Type B pancreatic cell (in vitro differentiated cells): Measurements from ENCODE around the gene ERN2. TPM values are rescaled to one million over a fixed set of nuclear protein-coding genes. Genes with fewer than 3 reads are reported as not detected.

Experiments used
- DNase-seq: peaks from one replicate; pipeline ENCODE4 v3.0.0; 2021; ENCODE audit warnings: mixed read lengths; ENCODE audit not compliant: unreplicated experiment; ENCODE audit errors: extremely low spot score
- H3K27ac Mint-ChIP-seq: 2 replicates; pipeline ENCODE4 v1.8.0; 2021; ENCODE audit warnings: mild to moderate bottlenecking, mixed read lengths
- H3K27me3 Mint-ChIP-seq: 2 replicates; pipeline ENCODE4 v1.8.0; 2021; ENCODE audit warnings: mixed read lengths
- H3K36me3 Mint-ChIP-seq: 2 replicates; pipeline ENCODE4 v1.8.0; 2021; ENCODE audit warnings: mixed read lengths
- H3K4me1 Mint-ChIP-seq: one replicate; pipeline ENCODE4 v1.8.0; 2021; ENCODE audit warnings: mixed read lengths; ENCODE audit not compliant: unreplicated experiment
- H3K4me3 Mint-ChIP-seq: 2 replicates; pipeline ENCODE4 v1.8.0; 2021; ENCODE audit warnings: mild to moderate bottlenecking, mixed read lengths
- H3K9me3 Mint-ChIP-seq: 2 replicates; pipeline ENCODE4 v1.8.0; 2021; ENCODE audit warnings: mixed read lengths
- CTCF ChIP-seq: fragments of 200-600 bp; sonication (generic); conservative IDR thresholded peaks from 2 replicates; pipeline ENCODE4 v1.5.0; 2021; ENCODE audit warnings: antibody characterized with exemption, mild to moderate bottlenecking
- long read RNA-seq: library from polyadenylated mRNA; unstranded; transcript quantifications from one replicate; pipeline ENCODE4 v2.0.0, GENCODE V29; 2020
- total RNA-seq: library from RNA; stranded (reverse); gene quantifications from 2 replicates; pipeline ENCODE4 v1.2.1, GENCODE V29; 2021; ENCODE audit warnings: low replicate concordance

Gene ERN2
- total RNA-seq, result 0.64 and 3.1 TPM in 2 replicates
- long read RNA-seq, result 0 reads

- Mint-ChIP-seq H3K27me3 (peaks cover 70% of the 10 kb centered on the region), H3K36me3 (no peaks in the 10 kb centered on the region), H3K27ac (no peak within 1 kb of the TSS), H3K4me3 (no peak within 1 kb of the TSS), H3K4me1 (no peaks in the 10 kb centered on the region), H3K9me3 (no peaks in the 10 kb centered on the region)
- no peak for TF ChIP-seq CTCF
- no peak for DNase-seq
Measured at GRCh38 chr16:23712976-23713375, at the start of gene ERN2. ERN2 (minus strand) TSS chr16:23713222; CDS start chr16:23713187, 35 bp downstream.

- Mint-ChIP-seq H3K9me3 (no peaks in the 10 kb centered on the region), H3K4me1 (no peaks in the 10 kb centered on the region), H3K4me3 (no peak overlapping the region), H3K27ac (no peak overlapping the region), H3K27me3 (peaks cover 55% of the 10 kb centered on the region), H3K36me3 (no peaks in the 10 kb centered on the region)
- DNase-seq, result no peak
- TF ChIP-seq CTCF, result no peak
Measured at GRCh38 chr16:23757937-23758619, 45.1 kb upstream of the ERN2 start.

GRCh38 chr16:23757116-23757515 is 44.1 kb upstream of the ERN2 start:
- H3K36me3 Mint-ChIP-seq, result no peaks in the 10 kb centered on the region
- peak; percentile 32 for DNase-seq
- no peak for TF ChIP-seq CTCF
- no peak overlapping the region for H3K4me3 Mint-ChIP-seq
- no peaks in the 10 kb centered on the region for H3K9me3 Mint-ChIP-seq
- H3K27ac Mint-ChIP-seq, result no peak overlapping the region
- no peaks in the 10 kb centered on the region for H3K4me1 Mint-ChIP-seq
- H3K27me3 Mint-ChIP-seq, result peaks cover 64% of the 10 kb centered on the region

- peaks cover 68% of the 10 kb centered on the region for H3K27me3 Mint-ChIP-seq
- no peaks in the 10 kb centered on the region for H3K4me1 Mint-ChIP-seq
- no peak overlapping the region for H3K27ac Mint-ChIP-seq
- H3K4me3 Mint-ChIP-seq, result no peak overlapping the region
- H3K9me3 Mint-ChIP-seq, result no peaks in the 10 kb centered on the region
- no peak for TF ChIP-seq CTCF
- no peaks in the 10 kb centered on the region for H3K36me3 Mint-ChIP-seq
- DNase-seq, result no peak
Measured at GRCh38 chr16:23755484-23755809, 42.4 kb upstream of the ERN2 start.

GRCh38 chr16:23754594-23755483 is 41.8 kb upstream of the ERN2 start, which contains the start of gene CHP2:
CHP2 (plus strand) TSS chr16:23755026; CDS start chr16:23755050, 24 bp downstream.
- peaks cover 65% of the 10 kb centered on the region for H3K27me3 Mint-ChIP-seq
- TF ChIP-seq CTCF, result no peak
- no peaks in the 10 kb centered on the region for H3K4me1 Mint-ChIP-seq
- H3K27ac Mint-ChIP-seq, result no peak within 1 kb of the TSS
- no peaks in the 10 kb centered on the region for H3K36me3 Mint-ChIP-seq
- peak; percentile 64 for DNase-seq
- H3K4me3 Mint-ChIP-seq, result no peak within 1 kb of the TSS
- H3K9me3 Mint-ChIP-seq, result no peaks in the 10 kb centered on the region
